ENCODE measurements around the gene TMEM256.

Gene TMEM256

DNA sequence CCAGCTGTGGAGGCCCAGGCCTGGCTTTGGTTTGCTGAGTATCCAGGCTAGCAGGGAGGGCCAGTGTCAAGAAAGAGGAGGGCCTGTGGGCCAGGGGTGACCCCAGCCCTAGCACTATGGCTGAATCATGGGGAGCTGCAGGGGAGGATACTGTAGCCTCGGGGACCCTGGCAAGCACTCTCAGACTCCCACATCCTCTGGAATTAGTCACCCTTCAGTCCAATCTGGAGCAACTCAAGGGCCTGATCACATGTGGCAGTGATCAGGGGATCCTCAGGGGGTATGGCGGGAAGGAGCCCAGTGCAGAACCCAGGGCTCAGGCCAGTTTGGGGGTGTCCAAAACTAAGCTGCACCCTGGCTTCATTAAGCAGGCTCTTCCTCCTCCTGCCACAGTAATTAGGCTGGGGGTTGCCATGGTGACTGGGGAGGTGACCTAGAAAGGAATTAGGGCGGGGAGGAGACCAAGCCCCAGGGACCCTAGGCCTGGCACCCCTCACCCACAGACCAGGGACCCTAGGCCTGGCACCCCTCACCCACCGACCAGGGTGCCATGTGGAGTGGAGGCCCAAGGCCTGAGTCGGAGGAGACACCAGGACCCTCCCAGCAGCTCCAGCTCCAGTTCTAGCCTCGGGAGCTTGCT is 9.6 kb upstream of the TMEM256 start:
- peak; percentile 15 for DNase-seq (ENCODE audit: extremely low read depth, low read depth)
- TF ChIP-seq, protein P1, sequence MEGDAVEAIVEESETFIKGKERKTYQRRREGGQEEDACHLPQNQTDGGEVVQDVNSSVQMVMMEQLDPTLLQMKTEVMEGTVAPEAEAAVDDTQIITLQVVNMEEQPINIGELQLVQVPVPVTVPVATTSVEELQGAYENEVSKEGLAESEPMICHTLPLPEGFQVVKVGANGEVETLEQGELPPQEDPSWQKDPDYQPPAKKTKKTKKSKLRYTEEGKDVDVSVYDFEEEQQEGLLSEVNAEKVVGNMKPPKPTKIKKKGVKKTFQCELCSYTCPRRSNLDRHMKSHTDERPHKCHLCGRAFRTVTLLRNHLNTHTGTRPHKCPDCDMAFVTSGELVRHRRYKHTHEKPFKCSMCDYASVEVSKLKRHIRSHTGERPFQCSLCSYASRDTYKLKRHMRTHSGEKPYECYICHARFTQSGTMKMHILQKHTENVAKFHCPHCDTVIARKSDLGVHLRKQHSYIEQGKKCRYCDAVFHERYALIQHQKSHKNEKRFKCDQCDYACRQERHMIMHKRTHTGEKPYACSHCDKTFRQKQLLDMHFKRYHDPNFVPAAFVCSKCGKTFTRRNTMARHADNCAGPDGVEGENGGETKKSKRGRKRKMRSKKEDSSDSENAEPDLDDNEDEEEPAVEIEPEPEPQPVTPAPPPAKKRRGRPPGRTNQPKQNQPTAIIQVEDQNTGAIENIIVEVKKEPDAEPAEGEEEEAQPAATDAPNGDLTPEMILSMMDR (IDR thresholded peaks at IDR 0.05; ENCODE audit: low read depth, low read length), result no peak

- TF ChIP-seq, protein P1 (IDR thresholded peaks at IDR 0.05; ENCODE audit: low read depth, low read length), result no peak
These were observed 7.5 kb upstream of the TMEM256 start for GRCh38 chr17:7411427-7411750.

GRCh38 chr17:7410634-7411426 is 6.9 kb upstream of the TMEM256 start:
- TF ChIP-seq, protein P1 (IDR thresholded peaks at IDR 0.05; ENCODE audit: low read depth, low read length), result no peak
- no peak for DNase-seq (ENCODE audit: extremely low read depth, low read depth)

More at GRCh38 chr17:7411427-7411750, 7.5 kb upstream of the TMEM256 start:
- DNase-seq (ENCODE audit: extremely low read depth, low read depth), result no peak

GRCh38 chr17:7409716-7410115 is 5.8 kb upstream of the TMEM256 start:
- TF ChIP-seq, protein P1 (IDR thresholded peaks at IDR 0.05; ENCODE audit: low read depth, low read length), result no peak
- no peak for DNase-seq (ENCODE audit: extremely low read depth, low read depth)

GRCh38 chr17:7408863-7409262 is 5.0 kb upstream of the TMEM256 start:
- TF ChIP-seq, protein P1 (IDR thresholded peaks at IDR 0.05; ENCODE audit: low read depth, low read length), result no peak
- no peak for DNase-seq (ENCODE audit: extremely low read depth, low read depth)

DNA sequence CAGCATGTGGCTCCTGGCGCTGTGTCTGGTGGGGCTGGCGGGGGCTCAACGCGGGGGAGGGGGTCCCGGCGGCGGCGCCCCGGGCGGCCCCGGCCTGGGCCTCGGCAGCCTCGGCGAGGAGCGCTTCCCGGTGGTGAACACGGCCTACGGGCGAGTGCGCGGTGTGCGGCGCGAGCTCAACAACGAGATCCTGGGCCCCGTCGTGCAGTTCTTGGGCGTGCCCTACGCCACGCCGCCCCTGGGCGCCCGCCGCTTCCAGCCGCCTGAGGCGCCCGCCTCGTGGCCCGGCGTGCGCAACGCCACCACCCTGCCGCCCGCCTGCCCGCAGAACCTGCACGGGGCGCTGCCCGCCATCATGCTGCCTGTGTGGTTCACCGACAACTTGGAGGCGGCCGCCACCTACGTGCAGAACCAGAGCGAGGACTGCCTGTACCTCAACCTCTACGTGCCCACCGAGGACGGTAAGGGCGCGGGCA is 4.4 kb upstream of the TMEM256 start:
- TF ChIP-seq, protein P1 (IDR thresholded peaks at IDR 0.05; ENCODE audit: low read depth, low read length), result no peak
- DNase-seq (ENCODE audit: extremely low read depth, low read depth), result no peak

Measured in AG09319 (cell line).